ENCODE results near the gene NEK5. TPM values are rescaled to one million over a fixed set of nuclear protein-coding genes. Genes with fewer than 3 reads are reported as not detected.

NEK5 gene
- polyA plus RNA-seq, 3 donors: 0.07 TPM; not detected in 2

- intact Hi-C loops (cut with micrococcal nuclease): no loop called here
- no peaks in the 10 kb centered on the region for H3K79me2 ChIP-seq (ENCODE audit: insufficient read depth, low read length)
- WGBS (ENCODE audit: insufficient coverage): no CpG with 5 or more reads among the region's 2 CpGs
These were observed 131.7 kb downstream of the NEK5 start for GRCh38 chr13:51997186-51997585.

GRCh38 chr13:51996641-51997040 is 132.2 kb downstream of the NEK5 start:
- H3K4me2 ChIP-seq (replicated peaks; ENCODE audit: extremely low read depth, low read length, poor library complexity, severe bottlenecking): no peak overlapping the region
- WGBS (ENCODE audit: insufficient coverage): 94% methylated on average over 4 of the region's 4 CpGs
- Mint-ChIP-seq H3K9me3 (peaks cover 0 to 1% (median 0%) of the 10 kb centered on the region in 7 donors), H3K4me1 (peaks cover 26% of the 10 kb centered on the region), H3K4me3 (no peak overlapping the region), H3K27me3 (ENCODE audit: low read depth in 3 of 3) (peaks cover 1 to 10% (median 8%) of the 10 kb centered on the region in 3 donors), H3K36me3 (no peaks in the 10 kb centered on the region), H3K27ac (no peak overlapping the region)
- intact Hi-C loops (cut with micrococcal nuclease): no loop called here
- H3K9ac ChIP-seq (ENCODE audit: insufficient read depth, low read length, poor library complexity, severe bottlenecking): no peak overlapping the region
- H3K79me2 ChIP-seq (ENCODE audit: insufficient read depth, low read length): no peaks in the 10 kb centered on the region
- H2AFZ ChIP-seq (ENCODE audit: insufficient read depth, low read depth, low read length, poor library complexity, severe bottlenecking): no peak overlapping the region
- H3K4me3 ChIP-seq (replicated peaks in 1 of 3; ENCODE audit: low read depth in 2 of 3, low read length in 3 of 3): no peak overlapping the region
- no peaks in the 10 kb centered on the region for H3K27me3 ChIP-seq (ENCODE audit: control insufficient read depth in 2 of 2, insufficient read depth in 2 of 2, low read length in 2 of 2)
- H3K36me3 ChIP-seq (replicated peaks in 1 of 2; ENCODE audit: control insufficient read depth in 1 of 2, insufficient read depth in 2 of 2, low read length in 2 of 2): no peaks in the 10 kb centered on the region
- H3K4me1 ChIP-seq (ENCODE audit: control insufficient read depth in 1 of 2, insufficient read depth in 2 of 2, low read length in 2 of 2): peaks cover 10 to 13% of the 10 kb centered on the region in 2 donors
- no peaks in the 10 kb centered on the region for H4K20me1 ChIP-seq (ENCODE audit: insufficient read depth, low read length)
- H3K9me3 ChIP-seq (replicated peaks in 1 of 2; ENCODE audit: control insufficient read depth in 1 of 2, insufficient read depth in 1 of 2, low read length in 2 of 2): no peaks in the 10 kb centered on the region
- no peak for TF ChIP-seq CTCF (IDR thresholded peaks at IDR 0.05)
- no peak overlapping the region for H3K27ac ChIP-seq (ENCODE audit: low read depth in 1 of 2, low read length in 2 of 2)
- DNase-seq: no peak

More at GRCh38 chr13:51997186-51997585, 131.7 kb downstream of the NEK5 start:
- Mint-ChIP-seq H3K4me1 (peaks cover 26% of the 10 kb centered on the region), H3K27me3 (ENCODE audit: low read depth in 3 of 3) (peaks cover 1 to 10% (median 8%) of the 10 kb centered on the region in 3 donors), H3K4me3 (no peak overlapping the region), H3K36me3 (no peaks in the 10 kb centered on the region), H3K27ac (no peak overlapping the region), H3K9me3 (peaks cover 0 to 1% (median 0%) of the 10 kb centered on the region in 7 donors)
- Histone ChIP-seq H3K4me3 (replicated peaks in 1 of 3; ENCODE audit: low read depth in 2 of 3, low read length in 3 of 3) (no peak overlapping the region), H3K27me3 (ENCODE audit: control insufficient read depth in 2 of 2, insufficient read depth in 2 of 2, low read length in 2 of 2) (no peaks in the 10 kb centered on the region), H2AFZ (ENCODE audit: insufficient read depth, low read depth, low read length, poor library complexity, severe bottlenecking) (no peak overlapping the region), H3K4me1 (ENCODE audit: control insufficient read depth in 1 of 2, insufficient read depth in 2 of 2, low read length in 2 of 2) (peaks cover 10 to 13% of the 10 kb centered on the region in 2 donors), H3K27ac (ENCODE audit: low read depth in 1 of 2, low read length in 2 of 2) (no peak overlapping the region), H3K9ac (ENCODE audit: insufficient read depth, low read length, poor library complexity, severe bottlenecking) (no peak overlapping the region), H3K36me3 (replicated peaks in 1 of 2; ENCODE audit: control insufficient read depth in 1 of 2, insufficient read depth in 2 of 2, low read length in 2 of 2) (no peaks in the 10 kb centered on the region), H3K4me2 (replicated peaks; ENCODE audit: extremely low read depth, low read length, poor library complexity, severe bottlenecking) (no peak overlapping the region), H4K20me1 (ENCODE audit: insufficient read depth, low read length) (no peaks in the 10 kb centered on the region), H3K9me3 (replicated peaks in 1 of 2; ENCODE audit: control insufficient read depth in 1 of 2, insufficient read depth in 1 of 2, low read length in 2 of 2) (no peaks in the 10 kb centered on the region)
- DNase-seq: no peak
- TF ChIP-seq CTCF (IDR thresholded peaks at IDR 0.05): no peak
